Activated B cell treated with CpG ODN at 0.5 μM for 24 hours (primary cell): ENCODE data around the gene SMG7. TPM values are rescaled to one million over a fixed set of nuclear protein-coding genes. Genes with fewer than 3 reads are reported as not detected.

ENCODE experiments used
- ATAC-seq: fragments of 200-7000 bp; cut with Tn5 transposase; one replicate; pipeline ENCODE4 v1.10.0; 2021; ENCODE audit warnings: low read depth, mild to moderate bottlenecking, moderate library complexity
- CTCF ChIA-PET: fragments of 350-600 bp; sonication (Branson Sonifier 250); formaldehyde crosslinking; loops from one replicate; lab custom pipeline; 2021; ENCODE audit warnings: antibody characterized with exemption; lab: Charles Lee
- POLR2A ChIA-PET: fragments of 350-600 bp; sonication (Branson Sonifier 250); formaldehyde crosslinking; loops from one replicate; lab custom pipeline; 2021; ENCODE audit warnings: antibody characterized with exemption; lab: Charles Lee
- DNase-seq: peaks from one replicate; pipeline ENCODE4 v3.0.0; 2022
- H3K27ac Mint-ChIP-seq: one replicate; pipeline ENCODE4 v1.8.0; 2020; ENCODE audit warnings: mixed read lengths
- H3K27me3 Mint-ChIP-seq: one replicate; pipeline ENCODE4 v1.8.0; 2021; ENCODE audit warnings: mixed read lengths
- H3K36me3 Mint-ChIP-seq: one replicate; pipeline ENCODE4 v1.8.0; 2021; ENCODE audit warnings: low read depth, mixed read lengths
- H3K4me1 Mint-ChIP-seq: one replicate; pipeline ENCODE4 v1.8.0; 2021; ENCODE audit warnings: mixed read lengths
- H3K4me3 Mint-ChIP-seq: one replicate; pipeline ENCODE4 v1.8.0; 2020; ENCODE audit warnings: mild to moderate bottlenecking, mixed read lengths
- H3K9me3 Mint-ChIP-seq: one replicate; pipeline ENCODE4 v1.8.0; 2020; ENCODE audit warnings: mixed read lengths
- intact Hi-C: fragments of 100-400 bp; cut with micrococcal nuclease; formaldehyde crosslinking; loops from one replicate; pipeline ENCODE4 v1.15.1; 2024
- total RNA-seq: library from RNA; stranded (reverse); gene quantifications from 2 replicates; pipeline ENCODE4 v1.2.3, GENCODE V29; 2022
- TF ChIP-seq, protein P1 (sequence below): fragments of 200-600 bp; IDR thresholded peaks from one replicate; pipeline ENCODE4 v1.8.0; 2022; ENCODE audit warnings: antibody characterized with exemption, mild to moderate bottlenecking

SMG7 gene
- total RNA-seq, 1 donor from 2014 or later = 83.5 TPM

DNA sequence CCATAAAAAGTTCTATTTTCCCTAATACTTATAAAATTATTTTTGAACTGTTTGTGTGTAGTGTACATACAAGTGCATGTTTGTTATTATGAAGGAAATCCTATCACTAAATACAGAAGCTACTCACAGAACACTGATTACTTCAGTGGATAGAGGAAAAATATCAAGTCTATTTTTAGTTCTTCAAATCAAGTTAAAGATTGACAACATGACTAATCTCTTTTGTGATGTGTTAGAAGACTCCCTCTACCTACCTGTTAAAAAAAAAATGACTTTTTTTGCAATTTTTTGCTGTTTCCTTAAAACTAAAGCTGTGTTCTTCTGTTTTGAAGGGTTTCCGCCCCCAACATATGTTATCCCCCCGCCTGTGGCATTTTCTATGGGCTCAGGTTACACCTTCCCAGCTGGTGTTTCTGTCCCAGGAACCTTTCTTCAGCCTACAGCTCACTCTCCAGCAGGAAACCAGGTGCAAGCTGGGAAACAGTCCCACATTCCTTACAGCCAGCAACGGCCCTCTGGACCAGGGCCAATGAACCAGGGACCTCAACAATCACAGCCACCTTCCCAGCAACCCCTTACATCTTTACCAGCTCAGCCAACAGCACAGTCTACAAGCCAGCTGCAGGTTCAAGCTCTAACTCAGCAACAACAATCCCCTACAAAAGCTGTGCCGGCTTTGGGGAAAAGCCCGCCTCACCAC is 72.4 kb downstream of the SMG7 start:
- Mint-ChIP-seq H3K4me3 (no peak overlapping the region), H3K36me3 (peaks cover 85% of the 10 kb centered on the region), H3K27ac (peak overlapping the region; percentile 65), H3K27me3 (no peaks in the 10 kb centered on the region), H3K4me1 (peaks cover 30% of the 10 kb centered on the region), H3K9me3 (no peaks in the 10 kb centered on the region)
- CTCF ChIA-PET = interaction anchor here (0.7 to 1.4 kb wide), 5 partner anchors 18 to 76 kb away, joined by 3 to 6 read pairs (median 3); no protein-coding TSS in a partner anchor
- DNase-seq = no peak
- POLR2A ChIA-PET = interaction anchor here (0.9 kb wide), 1 partner anchor 73 kb away, joined by 4 read pairs; the partner anchor contains the start of gene SMG7
- no peak for ATAC-seq
- intact Hi-C loops = loop anchor here (10.0 kb wide), 1 partner anchor 580 kb away; no protein-coding TSS in a partner anchor
- TF ChIP-seq, protein P1, sequence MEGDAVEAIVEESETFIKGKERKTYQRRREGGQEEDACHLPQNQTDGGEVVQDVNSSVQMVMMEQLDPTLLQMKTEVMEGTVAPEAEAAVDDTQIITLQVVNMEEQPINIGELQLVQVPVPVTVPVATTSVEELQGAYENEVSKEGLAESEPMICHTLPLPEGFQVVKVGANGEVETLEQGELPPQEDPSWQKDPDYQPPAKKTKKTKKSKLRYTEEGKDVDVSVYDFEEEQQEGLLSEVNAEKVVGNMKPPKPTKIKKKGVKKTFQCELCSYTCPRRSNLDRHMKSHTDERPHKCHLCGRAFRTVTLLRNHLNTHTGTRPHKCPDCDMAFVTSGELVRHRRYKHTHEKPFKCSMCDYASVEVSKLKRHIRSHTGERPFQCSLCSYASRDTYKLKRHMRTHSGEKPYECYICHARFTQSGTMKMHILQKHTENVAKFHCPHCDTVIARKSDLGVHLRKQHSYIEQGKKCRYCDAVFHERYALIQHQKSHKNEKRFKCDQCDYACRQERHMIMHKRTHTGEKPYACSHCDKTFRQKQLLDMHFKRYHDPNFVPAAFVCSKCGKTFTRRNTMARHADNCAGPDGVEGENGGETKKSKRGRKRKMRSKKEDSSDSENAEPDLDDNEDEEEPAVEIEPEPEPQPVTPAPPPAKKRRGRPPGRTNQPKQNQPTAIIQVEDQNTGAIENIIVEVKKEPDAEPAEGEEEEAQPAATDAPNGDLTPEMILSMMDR = no peak

DNA sequence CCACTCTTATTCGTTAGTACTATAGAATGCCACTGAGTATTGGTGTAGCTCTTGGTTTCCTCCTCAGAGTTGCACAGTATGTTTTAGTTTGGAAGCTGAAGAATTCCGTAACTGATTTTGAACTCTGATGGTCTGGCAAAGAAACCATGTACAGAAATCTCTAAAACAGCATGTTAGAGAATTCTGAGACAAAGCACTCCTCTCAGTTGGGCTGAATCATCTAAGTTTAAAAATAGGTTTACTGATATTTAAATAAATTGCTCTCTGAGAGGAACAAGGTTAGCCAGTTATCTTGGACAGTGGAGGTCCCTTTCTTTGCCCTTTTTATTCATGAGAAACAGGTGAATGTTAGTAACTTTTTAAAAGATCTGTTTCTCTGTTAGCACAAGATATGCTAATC is 74.1 kb downstream of the SMG7 start:
- Mint-ChIP-seq H3K27me3 (no peaks in the 10 kb centered on the region), H3K27ac (no peak overlapping the region), H3K9me3 (no peaks in the 10 kb centered on the region), H3K36me3 (peaks cover 89% of the 10 kb centered on the region), H3K4me3 (no peak overlapping the region), H3K4me1 (peaks cover 30% of the 10 kb centered on the region)
- POLR2A ChIA-PET = interaction anchor here (1.5 kb wide), 1 partner anchor 74 kb away, joined by 4 read pairs; the partner anchor contains the start of gene SMG7
- TF ChIP-seq, protein P1 = no peak
- intact Hi-C loops = loop anchor here (10.0 kb wide), 1 partner anchor 582 kb away; no protein-coding TSS in a partner anchor
- ATAC-seq = no peak
- CTCF ChIA-PET = no interaction called here
- DNase-seq = no peak

DNA sequence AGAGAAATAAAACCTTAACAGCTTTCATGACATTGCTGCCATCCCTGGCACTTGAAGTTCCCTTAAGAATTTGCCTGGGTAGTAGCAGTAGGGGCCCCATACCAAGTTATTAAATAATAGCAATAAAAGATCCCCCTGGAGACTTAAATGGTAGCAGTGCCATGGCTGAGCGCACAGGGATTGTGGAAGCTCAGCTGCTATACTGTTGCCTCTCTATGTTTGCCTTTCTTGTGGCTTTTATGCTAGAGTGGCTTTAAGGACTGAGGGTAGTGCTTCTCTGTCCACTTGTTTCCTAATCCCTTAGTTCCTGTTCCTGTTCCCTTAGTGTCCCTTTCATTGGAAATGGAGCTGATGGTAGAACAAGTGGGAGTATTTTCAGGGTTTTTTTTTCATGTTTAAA is 75.8 kb downstream of the SMG7 start:
- peak; percentile 72 for ATAC-seq
- DNase-seq = no peak
- Mint-ChIP-seq H3K4me3 (no peak overlapping the region), H3K4me1 (peaks cover 30% of the 10 kb centered on the region), H3K27ac (no peak overlapping the region), H3K36me3 (peaks cover 93% of the 10 kb centered on the region), H3K9me3 (no peaks in the 10 kb centered on the region), H3K27me3 (no peaks in the 10 kb centered on the region)
- ChIA-PET POLR2A (interaction anchor here (0.5 to 1.2 kb wide), 2 partner anchors 42 to 76 kb away, joined by 3 read pairs; partner anchors contain the start of genes NCF2 and SMG7), CTCF (interaction anchor here (0.7 to 2.0 kb wide), 4 partner anchors 32 to 137 kb away, joined by 3 to 5 read pairs (median 4); no protein-coding TSS in a partner anchor)
- TF ChIP-seq, protein P1 = no peak
- intact Hi-C loops = loop anchor here (10.0 kb wide), 1 partner anchor 583 kb away; no protein-coding TSS in a partner anchor

DNA sequence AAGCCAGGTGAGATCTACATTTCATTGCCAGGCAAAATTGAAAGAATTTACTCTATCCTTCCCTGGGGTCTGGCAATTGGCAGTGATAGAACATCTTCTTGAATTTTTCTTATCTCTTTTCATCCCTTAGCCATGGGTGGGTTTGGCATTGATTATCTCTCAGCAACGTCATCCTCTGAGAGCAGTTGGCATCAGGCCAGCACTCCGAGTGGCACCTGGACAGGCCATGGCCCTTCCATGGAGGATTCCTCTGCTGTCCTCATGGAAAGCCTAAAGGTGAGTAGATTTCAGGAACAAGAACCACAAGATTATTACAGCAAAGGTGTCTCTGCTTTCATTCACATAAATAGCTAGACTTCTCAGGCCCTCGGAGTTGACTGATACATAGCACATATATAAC is 78.6 kb downstream of the SMG7 start:
- TF ChIP-seq, protein P1 = no peak
- peaks cover 91% of the 10 kb centered on the region for H3K36me3 Mint-ChIP-seq
- ChIA-PET CTCF (interaction anchor here (0.6 kb wide), 1 partner anchor 380 kb away, joined by 3 read pairs; no protein-coding TSS in a partner anchor), POLR2A (no interaction called here)
- no peak for DNase-seq
- H3K27ac Mint-ChIP-seq = no peak overlapping the region
- no peaks in the 10 kb centered on the region for H3K27me3 Mint-ChIP-seq
- ATAC-seq = no peak
- intact Hi-C loops = no loop called here
- H3K4me3 Mint-ChIP-seq = no peak overlapping the region
- no peaks in the 10 kb centered on the region for H3K9me3 Mint-ChIP-seq
- peaks cover 42% of the 10 kb centered on the region for H3K4me1 Mint-ChIP-seq

DNA sequence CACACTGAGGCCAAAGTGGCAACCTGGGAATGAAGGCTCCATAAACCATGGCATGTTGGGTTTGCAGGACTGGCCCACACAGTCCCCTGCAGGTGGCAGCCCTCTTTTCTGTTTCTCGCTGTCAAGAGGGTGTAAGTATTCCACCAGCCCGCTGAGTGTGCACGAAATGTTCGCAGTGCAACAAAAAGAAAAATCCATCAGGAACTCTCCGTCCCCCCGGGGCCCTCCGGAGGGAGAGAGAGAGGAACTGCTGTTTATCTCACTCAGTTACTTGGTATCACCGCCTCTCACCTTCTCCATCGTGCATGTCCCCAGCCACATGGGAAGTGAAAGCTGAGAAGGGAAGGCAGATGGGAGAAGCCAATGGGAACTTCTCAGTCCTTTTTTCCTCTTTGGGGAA is 79.6 kb downstream of the SMG7 start:
- CTCF ChIA-PET = no interaction called here
- no peaks in the 10 kb centered on the region for H3K27me3 Mint-ChIP-seq
- H3K9me3 Mint-ChIP-seq = no peaks in the 10 kb centered on the region
- TF ChIP-seq, protein P1 = no peak
- DNase-seq (no peak), ATAC-seq (no peak)
- H3K4me3 Mint-ChIP-seq = no peak overlapping the region
- intact Hi-C loops = no loop called here
- H3K36me3 Mint-ChIP-seq = peaks cover 88% of the 10 kb centered on the region
- H3K4me1 Mint-ChIP-seq = peaks cover 37% of the 10 kb centered on the region
- POLR2A ChIA-PET = no interaction called here
- no peak overlapping the region for H3K27ac Mint-ChIP-seq
